ENCODE measurements around the gene ZNF396. TPM values are rescaled to one million over a fixed set of nuclear protein-coding genes. Genes with fewer than 3 reads are reported as not detected.

The ZNF396 gene
- total and polyA plus RNA-seq, 9 of the 15 experiments (the other 6 are each of a cell fraction or from before 2014, with no cell fraction given) = 0.73 to 2.3 (median 1.9) TPM

GRCh38 chr18:35368595-35368994 is 8.5 kb downstream of the ZNF396 start (continued):
- TF ChIP-seq, protein P1, sequence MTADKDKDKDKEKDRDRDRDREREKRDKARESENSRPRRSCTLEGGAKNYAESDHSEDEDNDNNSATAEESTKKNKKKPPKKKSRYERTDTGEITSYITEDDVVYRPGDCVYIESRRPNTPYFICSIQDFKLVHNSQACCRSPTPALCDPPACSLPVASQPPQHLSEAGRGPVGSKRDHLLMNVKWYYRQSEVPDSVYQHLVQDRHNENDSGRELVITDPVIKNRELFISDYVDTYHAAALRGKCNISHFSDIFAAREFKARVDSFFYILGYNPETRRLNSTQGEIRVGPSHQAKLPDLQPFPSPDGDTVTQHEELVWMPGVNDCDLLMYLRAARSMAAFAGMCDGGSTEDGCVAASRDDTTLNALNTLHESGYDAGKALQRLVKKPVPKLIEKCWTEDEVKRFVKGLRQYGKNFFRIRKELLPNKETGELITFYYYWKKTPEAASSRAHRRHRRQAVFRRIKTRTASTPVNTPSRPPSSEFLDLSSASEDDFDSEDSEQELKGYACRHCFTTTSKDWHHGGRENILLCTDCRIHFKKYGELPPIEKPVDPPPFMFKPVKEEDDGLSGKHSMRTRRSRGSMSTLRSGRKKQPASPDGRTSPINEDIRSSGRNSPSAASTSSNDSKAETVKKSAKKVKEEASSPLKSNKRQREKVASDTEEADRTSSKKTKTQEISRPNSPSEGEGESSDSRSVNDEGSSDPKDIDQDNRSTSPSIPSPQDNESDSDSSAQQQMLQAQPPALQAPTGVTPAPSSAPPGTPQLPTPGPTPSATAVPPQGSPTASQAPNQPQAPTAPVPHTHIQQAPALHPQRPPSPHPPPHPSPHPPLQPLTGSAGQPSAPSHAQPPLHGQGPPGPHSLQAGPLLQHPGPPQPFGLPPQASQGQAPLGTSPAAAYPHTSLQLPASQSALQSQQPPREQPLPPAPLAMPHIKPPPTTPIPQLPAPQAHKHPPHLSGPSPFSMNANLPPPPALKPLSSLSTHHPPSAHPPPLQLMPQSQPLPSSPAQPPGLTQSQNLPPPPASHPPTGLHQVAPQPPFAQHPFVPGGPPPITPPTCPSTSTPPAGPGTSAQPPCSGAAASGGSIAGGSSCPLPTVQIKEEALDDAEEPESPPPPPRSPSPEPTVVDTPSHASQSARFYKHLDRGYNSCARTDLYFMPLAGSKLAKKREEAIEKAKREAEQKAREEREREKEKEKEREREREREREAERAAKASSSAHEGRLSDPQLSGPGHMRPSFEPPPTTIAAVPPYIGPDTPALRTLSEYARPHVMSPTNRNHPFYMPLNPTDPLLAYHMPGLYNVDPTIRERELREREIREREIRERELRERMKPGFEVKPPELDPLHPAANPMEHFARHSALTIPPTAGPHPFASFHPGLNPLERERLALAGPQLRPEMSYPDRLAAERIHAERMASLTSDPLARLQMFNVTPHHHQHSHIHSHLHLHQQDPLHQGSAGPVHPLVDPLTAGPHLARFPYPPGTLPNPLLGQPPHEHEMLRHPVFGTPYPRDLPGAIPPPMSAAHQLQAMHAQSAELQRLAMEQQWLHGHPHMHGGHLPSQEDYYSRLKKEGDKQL (CRISPR knock-in tag; IDR thresholded peaks at IDR 0.05; ENCODE audit: borderline replicate concordance) = no peak
- TF ChIP-seq, protein P2, sequence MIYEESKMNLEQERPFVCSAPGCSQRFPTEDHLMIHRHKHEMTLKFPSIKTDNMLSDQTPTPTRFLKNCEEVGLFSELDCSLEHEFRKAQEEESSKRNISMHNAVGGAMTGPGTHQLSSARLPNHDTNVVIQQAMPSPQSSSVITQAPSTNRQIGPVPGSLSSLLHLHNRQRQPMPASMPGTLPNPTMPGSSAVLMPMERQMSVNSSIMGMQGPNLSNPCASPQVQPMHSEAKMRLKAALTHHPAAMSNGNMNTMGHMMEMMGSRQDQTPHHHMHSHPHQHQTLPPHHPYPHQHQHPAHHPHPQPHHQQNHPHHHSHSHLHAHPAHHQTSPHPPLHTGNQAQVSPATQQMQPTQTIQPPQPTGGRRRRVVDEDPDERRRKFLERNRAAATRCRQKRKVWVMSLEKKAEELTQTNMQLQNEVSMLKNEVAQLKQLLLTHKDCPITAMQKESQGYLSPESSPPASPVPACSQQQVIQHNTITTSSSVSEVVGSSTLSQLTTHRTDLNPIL (CRISPR knock-in tag; IDR thresholded peaks at IDR 0.05) = no peak
- TF ChIP-seq EGR1 (conservative IDR thresholded peaks at IDR 0.05) (no peak), NR2F6 (CRISPR knock-in tag; IDR thresholded peaks at IDR 0.05) (no peak)

GRCh38 chr18:35362531-35362930 is 14.6 kb downstream of the ZNF396 start:
- Histone ChIP-seq H3K4me3 (no peak overlapping the region), H3K4me1 (replicated peaks in 1 of 2; ENCODE audit: control insufficient read depth in 2 of 2, insufficient read depth in 2 of 2, low read length in 2 of 2) (peaks cover 0 to 7% of the 10 kb centered on the region in 2 experiments; a peak in 3 of 5 replicates), H3K79me2 (ENCODE audit: control insufficient read depth, insufficient read depth, low read length) (no peaks in the 10 kb centered on the region), H3K4me2 (ENCODE audit: insufficient read depth, low read length) (no peak overlapping the region), H3K27ac (ENCODE audit: extremely low read depth, low read depth, low read length) (no peak overlapping the region), H4K20me1 (replicated peaks; ENCODE audit: control insufficient read depth, insufficient read depth, low read length) (no peaks in the 10 kb centered on the region), H3K9me1 (ENCODE audit: control insufficient read depth, insufficient read depth, low read length) (no peaks in the 10 kb centered on the region), H2AFZ (ENCODE audit: low read depth, low read length) (no peak overlapping the region), H3K9ac (ENCODE audit: insufficient read depth in 1 of 2, low read depth in 2 of 2, low read length in 2 of 2) (no peak overlapping the region), H3K27me3 (ENCODE audit: control insufficient read depth in 2 of 2, insufficient read depth in 2 of 2, low read length in 2 of 2) (no peaks in the 10 kb centered on the region), H3K9me3 (replicated peaks; ENCODE audit: control insufficient read depth, insufficient read depth, low read depth, low read length) (no peaks in the 10 kb centered on the region), H3K36me3 (ENCODE audit: control insufficient read depth, insufficient read depth, low read length) (no peaks in the 10 kb centered on the region)
- DNase-seq (ENCODE audit: extremely low read depth in 1 of 4, low spot score in 3 of 4) (no peak), FAIRE-seq (no peak), ATAC-seq (no peak)
- CTCF ChIA-PET (ENCODE audit: low intra/inter-chr PET ratio) = no interaction called here
- no TSS peak for BruUV-seq (replicated peaks)
- in situ Hi-C loops (cut with MboI) (no loop called here), intact Hi-C loops (cut with micrococcal nuclease) (no loop called here)
- POLR2A ChIA-PET = interaction anchor here (1.4 kb wide), 1 partner anchor 11 kb away, joined by 7 read pairs; no protein-coding TSS in a partner anchor
- no peak for TF ChIP-seq ATF7 (IDR thresholded peaks at IDR 0.05)
- no peak for TF ChIP-seq ZNF449 (CRISPR knock-in tag; IDR thresholded peaks at IDR 0.05)
- no peak for TF ChIP-seq MCM2 (IDR thresholded peaks at IDR 0.05; ENCODE audit: low read depth)
- no peak for TF ChIP-seq BCL6 (CRISPR knock-in tag; IDR thresholded peaks at IDR 0.05)
- TF ChIP-seq NRF1 (conservative IDR thresholded peaks at IDR 0.05 in 1 of 2, IDR thresholded peaks at IDR 0.05 in 1 of 2) = no peak
- TF ChIP-seq RNF2 (IDR thresholded peaks at IDR 0.05) = no peak
- TF ChIP-seq BRD9 (IDR thresholded peaks at IDR 0.05; ENCODE audit: low read depth, partially characterized antibody) = no peak
- no peak for TF ChIP-seq ETV6 (IDR thresholded peaks at IDR 0.05; ENCODE audit: borderline replicate concordance in 1 of 2, low read depth in 2 of 2, low read length in 1 of 2)
- no peak for TF ChIP-seq ETV6 (CRISPR knock-in tag; IDR thresholded peaks at IDR 0.05; ENCODE audit: borderline replicate concordance)
- no peak for TF ChIP-seq ZNF174 (CRISPR knock-in tag; IDR thresholded peaks at IDR 0.05)
- no peak for TF ChIP-seq POLR2AphosphoS2 (IDR thresholded peaks at IDR 0.05; ENCODE audit: low read length)
- TF ChIP-seq ZNF589 (CRISPR knock-in tag; IDR thresholded peaks at IDR 0.05; ENCODE audit: low read depth) = no peak

Data from K562 (cell line).